Measurements from ENCODE around the gene KAT2B.

Gene KAT2B

DNA sequence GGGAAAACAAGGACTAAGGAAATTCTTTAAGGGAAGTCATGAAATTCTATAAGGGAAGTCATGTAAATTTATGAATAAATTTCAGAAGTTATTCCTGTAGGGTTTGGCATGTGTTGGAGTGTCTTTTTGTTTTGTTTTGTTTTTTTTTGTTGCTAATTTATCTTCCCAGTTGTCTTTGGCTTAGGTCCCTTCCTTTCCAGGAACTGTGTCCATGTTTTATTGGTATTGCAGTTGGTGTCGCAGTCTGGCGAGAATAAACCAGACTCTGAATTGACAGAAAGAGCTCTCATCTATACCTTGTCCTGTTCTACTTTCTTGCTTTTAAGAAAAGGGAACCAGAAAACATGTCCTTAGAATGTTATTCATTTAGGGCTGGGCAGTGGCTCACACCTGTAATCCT is 88.1 kb downstream of the KAT2B start:
- Mint-ChIP-seq H3K9me3 (no peaks in the 10 kb centered on the region), H3K4me1 (peaks cover 4% of the 10 kb centered on the region), H3K27ac (peak overlapping the region in 1 of 2 donors; percentile 48), H3K4me3 (no peak overlapping the region), H3K27me3 (no peaks in the 10 kb centered on the region)
- ATAC-seq: no peak
- no peak for DNase-seq

DNA sequence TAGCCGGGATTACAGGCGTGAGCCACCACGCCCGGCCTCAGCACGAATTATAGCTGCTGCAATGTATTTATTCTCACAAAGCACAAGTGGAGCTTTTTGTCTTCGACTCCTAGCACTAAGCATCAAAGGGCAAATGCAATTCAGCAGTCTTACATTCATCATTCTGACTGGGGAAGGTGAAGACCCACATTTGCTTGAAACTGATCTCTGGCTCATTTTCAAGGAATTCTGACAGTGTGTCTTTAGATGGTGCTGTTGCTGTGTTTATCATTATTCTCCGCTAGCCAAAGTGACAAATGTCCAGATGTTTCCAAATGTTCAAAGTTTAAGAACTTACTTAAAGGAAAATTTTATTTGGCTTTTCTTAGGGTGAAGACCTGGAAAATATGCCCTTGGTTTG is 89.9 kb downstream of the KAT2B start:
- Mint-ChIP-seq H3K4me3 (no peak overlapping the region), H3K27me3 (no peaks in the 10 kb centered on the region), H3K4me1 (peaks cover 4% of the 10 kb centered on the region), H3K27ac (no peak overlapping the region), H3K9me3 (no peaks in the 10 kb centered on the region)
- DNase-seq (no peak), ATAC-seq (no peak)

DNA sequence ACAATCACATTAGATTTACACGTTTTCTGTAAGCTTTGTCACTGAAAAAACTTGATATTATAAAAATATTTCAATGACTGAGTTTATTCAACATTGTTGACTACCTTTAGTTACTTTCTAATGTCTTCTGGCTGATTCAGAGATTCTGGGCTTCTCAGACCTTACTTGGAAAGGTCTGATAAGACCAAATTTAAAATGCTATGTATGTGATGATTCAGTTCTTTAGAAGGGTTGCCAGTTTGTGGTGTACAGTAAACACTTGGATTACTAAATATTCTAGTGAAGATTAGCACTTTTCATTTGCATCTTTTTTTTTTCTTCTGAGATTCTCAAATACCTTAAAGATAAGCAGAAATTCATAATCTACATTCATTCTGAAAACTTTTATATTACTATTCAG is 96.0 kb downstream of the KAT2B start:
- no peaks in the 10 kb centered on the region for H3K4me1 Mint-ChIP-seq
- H3K27me3 Mint-ChIP-seq: no peaks in the 10 kb centered on the region
- H3K27ac Mint-ChIP-seq: peak overlapping the region in 1 of 2 donors; percentile 40
- H3K4me3 Mint-ChIP-seq: no peak overlapping the region
- no peaks in the 10 kb centered on the region for H3K9me3 Mint-ChIP-seq
- DNase-seq (no peak), ATAC-seq (no peak)

DNA sequence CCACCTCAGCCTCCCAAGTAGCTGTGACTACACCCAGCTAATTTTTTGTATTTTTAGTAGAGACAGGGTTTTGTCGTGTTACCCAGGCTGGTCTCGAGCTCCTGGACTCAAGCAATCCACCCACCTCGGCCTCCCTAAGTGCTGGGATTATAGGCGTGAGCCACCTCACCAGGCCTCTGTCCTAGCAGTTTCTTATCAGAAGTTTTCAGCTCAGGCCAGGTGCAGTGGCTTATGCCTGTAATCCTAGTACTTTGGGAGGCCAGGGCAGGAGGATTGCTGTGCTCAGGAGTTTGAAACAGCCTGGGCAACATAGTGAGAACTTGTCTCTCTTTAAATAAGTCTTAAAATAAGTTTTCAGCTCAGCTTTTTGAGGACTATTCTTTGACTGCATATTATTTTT is 97.4 kb downstream of the KAT2B start:
- no peaks in the 10 kb centered on the region for H3K27me3 Mint-ChIP-seq
- H3K4me3 Mint-ChIP-seq: no peak overlapping the region
- peak overlapping the region in 1 of 2 donors; percentile 24 for H3K27ac Mint-ChIP-seq
- no peaks in the 10 kb centered on the region for H3K4me1 Mint-ChIP-seq
- DNase-seq (no peak), ATAC-seq (no peak)
- no peaks in the 10 kb centered on the region for H3K9me3 Mint-ChIP-seq

DNA sequence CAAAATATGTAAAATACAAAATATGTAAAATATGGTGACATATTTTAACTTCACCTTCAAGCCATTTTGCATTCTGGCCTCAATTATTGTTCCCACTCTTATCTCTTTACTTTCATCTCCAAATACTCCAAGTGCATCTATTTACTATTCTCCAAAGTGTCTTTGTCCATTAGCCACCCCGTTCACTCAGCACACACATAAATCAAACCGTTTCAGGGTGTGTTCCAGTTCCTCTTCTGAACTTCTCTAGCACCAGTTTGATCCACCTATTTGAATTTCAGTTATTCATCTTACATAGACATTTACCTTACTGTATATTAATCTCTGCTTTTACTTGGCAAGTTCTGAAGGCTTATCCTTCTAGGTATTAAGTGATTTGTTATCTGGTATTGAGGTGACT is 100.6 kb downstream of the KAT2B start:
- H3K9me3 Mint-ChIP-seq: no peaks in the 10 kb centered on the region
- H3K4me3 Mint-ChIP-seq: no peak overlapping the region
- no peaks in the 10 kb centered on the region for H3K4me1 Mint-ChIP-seq
- ATAC-seq (no peak), DNase-seq (no peak)
- no peak overlapping the region for H3K27ac Mint-ChIP-seq
- no peaks in the 10 kb centered on the region for H3K27me3 Mint-ChIP-seq

DNA sequence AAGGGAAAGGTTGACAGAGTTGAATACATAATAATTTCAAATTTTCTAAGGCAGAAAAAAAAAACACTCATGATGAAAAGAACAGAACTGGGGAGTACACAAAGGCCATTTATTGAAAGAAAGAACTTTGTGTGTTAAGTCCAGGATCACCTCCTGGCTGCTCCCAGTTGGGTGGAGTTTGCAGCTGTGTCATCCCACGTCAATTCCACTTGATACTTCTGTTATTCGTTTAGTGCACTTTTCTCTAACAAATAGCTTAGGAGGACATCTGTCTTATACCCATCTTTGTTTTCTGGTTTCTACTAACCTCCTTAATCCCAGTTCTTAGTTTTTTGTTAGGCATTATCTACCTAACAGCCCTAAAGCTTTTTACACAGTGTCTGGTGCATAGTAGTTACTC is 101.1 kb downstream of the KAT2B start:
- H3K9me3 Mint-ChIP-seq: no peaks in the 10 kb centered on the region
- H3K27me3 Mint-ChIP-seq: no peaks in the 10 kb centered on the region
- H3K4me3 Mint-ChIP-seq: no peak overlapping the region
- no peaks in the 10 kb centered on the region for H3K4me1 Mint-ChIP-seq
- H3K27ac Mint-ChIP-seq: no peak overlapping the region
- DNase-seq: no peak
- no peak for ATAC-seq

DNA sequence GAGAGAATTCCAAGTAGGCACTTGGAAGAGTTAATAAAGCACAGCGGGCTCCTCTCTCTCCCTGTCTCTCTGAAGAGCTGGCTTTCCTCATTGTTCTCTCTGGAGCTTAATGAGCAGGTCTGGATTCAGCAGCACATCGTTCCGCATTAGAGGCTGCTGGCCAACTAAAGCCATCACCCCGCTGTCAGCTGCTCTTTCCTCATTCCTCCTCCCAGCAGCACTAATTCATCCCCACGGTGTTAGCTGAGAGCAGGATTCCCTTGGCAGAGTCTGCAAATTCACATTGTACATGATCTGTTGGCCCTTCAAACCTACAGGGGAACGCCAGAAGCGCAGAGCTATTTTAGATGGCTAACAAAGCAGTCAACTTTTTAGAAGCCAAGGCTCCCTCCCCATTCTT is 101.6 kb downstream of the KAT2B start:
- no peak for DNase-seq
- Mint-ChIP-seq H3K27ac (no peak overlapping the region), H3K9me3 (no peaks in the 10 kb centered on the region), H3K27me3 (no peaks in the 10 kb centered on the region), H3K4me1 (no peaks in the 10 kb centered on the region), H3K4me3 (no peak overlapping the region)
- no peak for ATAC-seq

DNA sequence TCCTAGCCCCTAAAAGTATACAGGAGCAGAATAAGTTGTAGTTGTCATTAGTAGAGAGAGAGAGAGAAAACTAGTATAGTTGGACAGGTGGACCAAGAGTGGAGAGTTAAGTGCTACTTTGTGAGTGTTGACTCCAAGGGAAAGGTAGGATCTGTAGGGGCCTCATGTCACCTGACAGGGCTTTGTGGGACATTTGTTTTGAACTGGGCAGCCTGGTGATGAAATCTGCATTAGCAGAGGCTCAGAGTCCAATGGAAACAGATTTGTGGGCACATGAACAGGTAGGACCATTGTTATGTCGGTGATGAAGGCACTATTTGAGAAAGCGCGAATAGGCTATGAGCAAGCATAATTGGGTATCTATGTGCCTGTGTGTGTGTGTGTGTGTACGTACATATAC is 102.3 kb downstream of the KAT2B start:
- Mint-ChIP-seq H3K27ac (no peak overlapping the region), H3K9me3 (no peaks in the 10 kb centered on the region), H3K27me3 (no peaks in the 10 kb centered on the region), H3K4me1 (no peaks in the 10 kb centered on the region), H3K4me3 (no peak overlapping the region)
- DNase-seq (no peak), ATAC-seq (no peak)

DNA sequence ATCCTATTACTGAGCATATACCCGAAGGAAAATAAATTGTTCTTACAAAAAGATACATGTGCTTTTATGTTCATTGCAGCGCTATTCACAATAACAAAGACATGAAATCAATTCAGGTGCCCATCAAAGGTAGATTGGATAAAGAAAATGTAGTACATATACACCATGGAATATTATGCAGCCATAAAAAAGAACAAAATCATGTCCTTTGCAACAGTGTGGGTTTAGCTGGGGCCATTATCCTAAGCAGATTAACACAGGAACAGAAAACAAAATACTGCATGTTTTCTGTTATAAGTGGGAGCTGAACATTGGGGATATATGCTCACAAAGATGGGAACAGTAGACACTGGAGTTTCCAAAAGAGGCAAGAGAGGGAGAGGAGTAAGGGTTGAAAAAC is 103.3 kb downstream of the KAT2B start:
- Mint-ChIP-seq H3K4me1 (no peaks in the 10 kb centered on the region), H3K4me3 (no peak overlapping the region), H3K27ac (no peak overlapping the region), H3K9me3 (no peaks in the 10 kb centered on the region), H3K27me3 (no peaks in the 10 kb centered on the region)
- DNase-seq (no peak), ATAC-seq (no peak)

DNA sequence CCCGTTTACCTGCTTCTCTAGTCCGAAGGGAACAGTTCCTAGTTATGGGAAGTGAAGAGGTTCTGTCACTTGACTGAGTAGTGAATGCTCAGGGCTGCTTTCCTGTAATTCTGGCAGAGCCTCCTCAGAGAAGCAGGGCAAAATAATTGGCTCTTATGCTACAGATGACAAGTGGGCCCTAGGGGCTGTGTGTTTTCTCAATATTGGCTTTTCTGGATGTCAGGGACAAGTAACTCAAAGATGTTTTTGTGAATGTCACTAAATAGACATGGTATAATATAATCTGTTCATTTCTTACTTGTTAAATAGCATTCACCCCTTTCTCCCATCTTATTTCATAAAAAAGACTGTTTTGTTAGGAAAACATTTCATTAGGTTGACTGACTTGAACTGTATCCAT is 105.6 kb downstream of the KAT2B start:
- no peaks in the 10 kb centered on the region for H3K27me3 Mint-ChIP-seq
- H3K4me1 Mint-ChIP-seq: no peaks in the 10 kb centered on the region
- no peaks in the 10 kb centered on the region for H3K9me3 Mint-ChIP-seq
- no peak for ATAC-seq
- no peak overlapping the region for H3K27ac Mint-ChIP-seq
- no peak for DNase-seq
- H3K4me3 Mint-ChIP-seq: no peak overlapping the region

DNA sequence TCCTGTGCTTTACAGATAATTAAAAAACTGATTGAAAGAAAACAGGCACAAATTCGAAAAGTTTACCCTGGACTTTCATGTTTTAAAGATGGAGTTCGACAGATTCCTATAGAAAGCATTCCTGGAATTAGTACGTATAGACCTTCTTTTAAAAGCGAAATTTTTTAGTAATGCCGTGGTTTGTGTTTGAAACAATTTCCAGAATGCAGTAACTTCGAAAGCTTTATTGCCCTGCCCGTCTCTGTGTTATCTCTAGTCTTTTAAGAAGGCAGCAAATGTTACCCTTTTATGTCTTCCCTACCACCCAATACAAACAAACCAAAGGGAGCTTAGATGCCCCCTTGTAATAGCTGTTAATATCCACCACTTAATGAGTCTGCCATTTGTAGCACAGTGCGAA is 106.1 kb downstream of the KAT2B start:
- Mint-ChIP-seq H3K4me3 (no peak overlapping the region), H3K4me1 (no peaks in the 10 kb centered on the region), H3K9me3 (no peaks in the 10 kb centered on the region), H3K27ac (no peak overlapping the region), H3K27me3 (no peaks in the 10 kb centered on the region)
- DNase-seq (no peak), ATAC-seq (no peak)

DNA sequence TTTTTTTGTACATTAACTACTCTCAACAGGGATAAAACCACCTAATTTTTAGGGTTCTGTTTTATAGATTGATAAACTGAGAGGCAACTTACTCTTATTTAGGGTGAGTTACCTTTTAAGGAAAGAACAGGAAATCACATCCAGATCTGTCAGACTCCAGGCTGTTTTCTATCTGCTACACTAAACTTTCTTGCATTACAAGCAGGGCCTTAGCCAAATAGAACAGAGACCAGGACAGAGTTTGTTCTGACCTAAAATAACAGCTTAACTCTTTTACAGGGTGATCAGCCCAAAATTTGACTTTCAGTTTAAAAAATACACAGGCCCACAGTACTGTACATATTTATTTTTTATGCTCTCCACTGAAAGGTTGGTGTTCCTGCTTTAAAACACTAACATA is 107.1 kb downstream of the KAT2B start:
- no peaks in the 10 kb centered on the region for H3K9me3 Mint-ChIP-seq
- H3K27ac Mint-ChIP-seq: no peak overlapping the region
- no peaks in the 10 kb centered on the region for H3K27me3 Mint-ChIP-seq
- H3K4me3 Mint-ChIP-seq: no peak overlapping the region
- no peaks in the 10 kb centered on the region for H3K4me1 Mint-ChIP-seq
- DNase-seq (no peak), ATAC-seq (no peak)

DNA sequence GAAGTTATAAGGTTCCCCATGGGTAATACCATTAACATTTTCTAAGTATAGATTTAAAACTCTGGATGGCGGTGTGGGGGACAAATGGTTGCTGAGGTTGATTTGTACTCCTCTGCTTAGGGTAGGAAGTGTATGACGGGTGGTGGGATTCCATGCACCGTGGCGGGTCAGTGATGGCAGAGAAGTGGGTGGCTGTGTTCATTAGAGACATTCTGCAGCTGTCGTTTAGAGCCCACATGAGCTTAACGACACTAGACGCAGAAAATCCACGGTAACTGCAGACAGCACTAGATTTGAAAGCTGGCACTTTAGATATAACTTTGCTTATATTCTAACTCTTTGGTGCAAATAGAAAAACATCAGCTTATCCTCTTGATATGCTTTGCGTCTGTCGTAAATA is 108.2 kb downstream of the KAT2B start:
- ATAC-seq (no peak), DNase-seq (no peak)
- H3K4me1 Mint-ChIP-seq: no peaks in the 10 kb centered on the region
- no peaks in the 10 kb centered on the region for H3K27me3 Mint-ChIP-seq
- no peaks in the 10 kb centered on the region for H3K9me3 Mint-ChIP-seq
- no peak overlapping the region for H3K27ac Mint-ChIP-seq
- no peak overlapping the region for H3K4me3 Mint-ChIP-seq

DNA sequence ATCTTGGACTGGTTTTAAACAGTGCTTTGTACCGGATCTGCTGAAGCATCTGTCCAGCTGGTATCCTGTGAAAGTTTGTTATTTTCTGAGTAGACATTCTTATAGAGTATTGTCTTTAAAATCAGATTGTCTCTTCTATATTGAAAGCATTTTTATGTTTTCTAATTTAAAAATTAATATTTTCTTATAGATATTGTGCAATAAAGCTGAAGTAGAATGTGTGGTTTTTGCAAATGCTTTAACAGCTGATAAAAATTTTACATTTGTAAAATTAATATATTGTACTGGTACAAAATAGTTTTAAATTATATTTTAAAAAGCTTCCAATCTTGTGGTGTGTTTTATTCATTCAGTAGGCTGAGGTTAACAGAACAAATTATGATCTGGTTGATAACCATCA is 113.8 kb downstream of the KAT2B start:
- H3K4me1 Mint-ChIP-seq: no peaks in the 10 kb centered on the region
- H3K27ac Mint-ChIP-seq: no peak overlapping the region
- H3K4me3 Mint-ChIP-seq: no peak overlapping the region
- ATAC-seq (no peak), DNase-seq (no peak)
- no peaks in the 10 kb centered on the region for H3K27me3 Mint-ChIP-seq
- H3K9me3 Mint-ChIP-seq: no peaks in the 10 kb centered on the region

DNA sequence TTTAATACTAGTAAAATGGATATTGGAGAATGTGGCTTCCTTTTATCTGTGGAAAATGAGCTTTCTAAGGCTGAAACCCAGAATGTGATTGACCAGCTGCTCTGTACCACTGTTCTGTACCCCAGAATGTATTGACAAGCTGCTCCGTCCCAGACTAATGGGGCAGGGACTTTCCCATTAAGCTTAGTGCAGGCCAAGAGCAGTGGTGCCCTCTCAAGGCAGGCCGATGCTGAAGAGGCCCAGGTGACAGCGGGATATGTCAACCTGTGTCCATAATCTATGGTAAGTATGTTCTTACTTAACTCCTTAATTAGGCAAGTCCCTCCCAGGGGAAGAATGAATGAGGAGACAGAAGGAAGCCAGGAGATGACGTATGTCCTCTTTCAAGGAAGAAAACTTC is 114.7 kb downstream of the KAT2B start:
- Mint-ChIP-seq H3K4me1 (peaks cover 5% of the 10 kb centered on the region), H3K4me3 (no peak overlapping the region), H3K27ac (no peak overlapping the region)

DNA sequence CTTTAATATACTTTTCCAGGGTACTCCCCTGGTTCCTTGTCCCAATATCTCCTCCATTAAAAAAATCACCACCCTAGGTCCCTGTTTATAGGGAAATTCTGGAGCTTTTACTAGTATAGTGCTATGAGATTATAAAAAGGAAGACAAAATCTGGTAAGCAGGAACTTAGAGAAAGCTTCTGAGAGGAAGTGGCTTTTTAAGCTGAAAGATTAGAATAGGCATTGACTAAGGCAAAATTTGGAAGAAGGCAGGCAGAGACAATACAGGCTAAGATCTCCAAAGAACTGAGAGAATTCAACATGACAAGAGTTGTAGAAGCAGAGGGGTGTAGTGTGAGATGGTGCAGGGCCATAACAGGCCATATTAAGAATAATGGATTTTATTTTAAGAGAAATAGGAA is 120.0 kb downstream of the KAT2B start:
- Mint-ChIP-seq H3K4me3 (no peak overlapping the region), H3K27ac (peak overlapping the region in 1 of 2 donors; percentile 12), H3K27me3 (no peaks in the 10 kb centered on the region), H3K4me1 (peaks cover 17% of the 10 kb centered on the region), H3K9me3 (no peaks in the 10 kb centered on the region)
- DNase-seq: no peak
- no peak for ATAC-seq

More for the DNA sequence above, 114.7 kb downstream of the KAT2B start:
- H3K27me3 Mint-ChIP-seq: no peaks in the 10 kb centered on the region
- no peaks in the 10 kb centered on the region for H3K9me3 Mint-ChIP-seq
- ATAC-seq: no peak
- DNase-seq: no peak

DNA sequence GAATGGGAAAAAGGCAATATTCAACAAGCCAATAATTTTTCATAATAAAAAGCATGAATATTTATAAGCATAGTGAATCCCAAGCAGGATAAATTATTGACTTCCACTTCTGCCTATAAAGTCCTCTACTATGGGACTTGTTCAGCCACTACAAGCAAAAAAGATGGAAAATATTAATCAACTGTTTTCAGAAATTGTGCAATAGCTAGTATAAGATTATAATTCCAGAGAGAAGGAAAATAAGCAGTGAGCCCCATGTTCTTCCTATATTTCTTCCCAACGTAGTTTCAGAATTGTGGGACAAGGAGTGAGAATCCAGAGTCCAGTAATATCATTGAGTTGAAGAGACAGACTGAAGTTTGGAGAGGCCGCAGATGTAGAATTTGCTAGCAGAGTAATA is 121.5 kb downstream of the KAT2B start:
- ATAC-seq: no peak
- DNase-seq: no peak
- no peak overlapping the region for H3K4me3 Mint-ChIP-seq
- no peaks in the 10 kb centered on the region for H3K27me3 Mint-ChIP-seq
- no peaks in the 10 kb centered on the region for H3K9me3 Mint-ChIP-seq
- H3K4me1 Mint-ChIP-seq: peaks cover 17% of the 10 kb centered on the region
- H3K27ac Mint-ChIP-seq: no peak overlapping the region
